NCI-H1930 (cell line): ENCODE data around the gene INTS7.
A peak's percentile ranks its signal among the peaks of the same experiment; 100 is the strongest.

Experiments used
- DNase-seq, 2 experiments: peaks; one replicate each; lab custom pipeline; 2025; lab: John Stamatoyannopoulos, UW

INTS7 gene

GRCh38 chr1:212035123-212035834 is at the start of gene INTS7, which contains the start of gene DTL:
Gene INTS7 (minus strand): TSS chr1:212035557. CDS start chr1:212035437, 120 bp downstream.
Gene DTL (plus strand): TSS chr1:212035748. CDS start chr1:212035891, 143 bp downstream.
- peak; percentile 99 for DNase-seq

GRCh38 chr1:212082765-212083406 is 47.5 kb upstream of the INTS7 start:
- no peak for DNase-seq

- no peak for DNase-seq
Observed at GRCh38 chr1:212078826-212079225, 43.5 kb upstream of the INTS7 start.

DNA sequence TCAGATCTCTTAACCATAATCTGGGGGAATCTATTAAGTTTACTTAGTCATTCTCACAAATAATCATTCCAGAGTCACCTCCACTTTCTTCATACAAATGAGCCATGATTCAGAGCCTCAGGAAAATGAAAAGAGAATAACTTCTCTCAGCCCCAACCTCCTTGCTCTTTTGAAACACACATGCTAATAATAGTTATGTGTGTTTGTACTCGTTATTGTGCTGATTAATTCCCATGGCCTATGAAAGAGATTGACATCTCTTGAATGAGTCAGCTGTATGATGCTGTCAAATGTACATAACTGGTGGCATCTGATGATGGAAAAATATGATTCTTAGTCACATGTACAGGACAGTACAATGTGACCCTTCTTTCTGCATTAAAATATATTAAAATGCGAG is 41.7 kb upstream of the INTS7 start:
- no peak for DNase-seq

GRCh38 chr1:212074856-212075255 is 39.5 kb upstream of the INTS7 start:
- DNase-seq = no peak

- no peak for DNase-seq
Observed at GRCh38 chr1:212074313-212074712, 39.0 kb upstream of the INTS7 start.

GRCh38 chr1:212073490-212073889 is 38.1 kb upstream of the INTS7 start:
- DNase-seq = no peak

DNA sequence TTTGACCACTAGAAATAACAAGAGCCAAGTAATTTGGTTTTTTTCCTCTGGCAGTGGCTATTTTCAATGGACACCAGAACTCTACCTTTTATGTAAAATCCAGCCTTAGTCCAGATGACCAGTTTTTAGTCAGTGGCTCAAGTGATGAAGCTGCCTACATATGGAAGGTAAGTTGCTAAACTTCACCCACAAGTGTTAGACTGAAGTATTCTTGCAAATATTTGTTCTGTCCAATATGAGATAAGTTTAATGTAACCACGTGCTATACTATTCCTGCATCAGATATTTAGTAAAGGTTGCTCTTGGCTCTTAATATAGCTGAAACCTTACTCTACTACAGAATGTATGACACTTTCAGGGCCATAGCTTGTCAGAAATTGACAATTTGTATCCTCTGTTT is 36.7 kb upstream of the INTS7 start:
- DNase-seq = no peak

DNA sequence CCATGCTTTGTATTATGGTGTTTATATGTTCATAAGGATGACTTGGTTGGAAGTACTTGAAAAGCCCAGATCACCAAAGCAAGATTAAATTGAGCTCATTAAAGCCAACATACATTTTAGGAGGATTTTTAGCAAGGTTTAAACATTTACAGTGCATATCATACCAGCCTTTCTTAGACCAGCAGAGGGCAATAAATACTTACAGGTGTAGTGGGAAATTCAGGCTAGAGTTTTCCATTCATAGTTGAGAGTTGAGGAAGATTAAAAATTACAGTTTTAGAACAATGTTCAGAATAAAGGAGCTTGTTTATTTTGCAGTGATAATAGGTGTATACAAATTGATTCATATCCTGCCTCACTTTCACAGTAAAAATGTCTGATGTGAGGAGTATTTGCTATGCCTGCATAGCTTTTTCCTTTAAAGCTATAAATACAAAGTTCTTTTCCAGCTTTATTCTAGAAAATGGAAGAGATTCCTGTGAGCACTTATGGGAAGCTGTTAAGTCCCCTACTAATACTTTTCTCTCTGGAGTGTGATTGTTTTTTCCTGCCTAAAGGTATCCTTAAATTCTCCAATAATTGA is 35.5 kb upstream of the INTS7 start:
- no peak for DNase-seq

- DNase-seq = no peak
Observed at GRCh38 chr1:212067787-212068186, 32.4 kb upstream of the INTS7 start.

DNA sequence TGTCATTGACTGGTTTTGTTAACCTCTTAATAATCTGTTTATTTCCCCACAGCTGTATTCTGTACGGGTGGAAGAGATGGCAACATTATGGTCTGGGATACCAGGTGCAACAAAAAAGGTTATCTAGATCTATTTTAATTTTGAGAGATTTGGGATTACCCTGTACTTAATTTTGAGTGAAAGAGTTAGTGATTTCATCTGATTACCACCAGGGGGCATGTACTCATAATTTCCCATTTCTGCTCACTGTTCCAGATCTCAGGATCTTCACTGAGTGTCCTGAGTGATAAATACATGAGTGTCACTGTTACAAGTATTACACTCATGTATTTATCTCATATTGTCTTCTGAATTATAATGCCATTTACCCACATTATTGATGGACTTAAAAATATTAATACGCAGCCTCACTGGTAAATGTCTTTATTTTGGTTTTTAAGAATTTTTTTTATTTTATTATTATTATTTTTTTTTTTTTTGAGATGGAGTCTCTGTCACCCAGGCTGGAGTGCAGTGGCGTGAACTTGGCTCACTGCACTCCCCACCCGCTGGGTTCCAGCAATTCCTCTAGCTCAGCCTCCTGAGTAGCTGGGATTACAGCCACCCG is 27.6 kb upstream of the INTS7 start:
- DNase-seq = no peak

GRCh38 chr1:212060632-212061472 is 25.5 kb upstream of the INTS7 start:
- no peak for DNase-seq

DNA sequence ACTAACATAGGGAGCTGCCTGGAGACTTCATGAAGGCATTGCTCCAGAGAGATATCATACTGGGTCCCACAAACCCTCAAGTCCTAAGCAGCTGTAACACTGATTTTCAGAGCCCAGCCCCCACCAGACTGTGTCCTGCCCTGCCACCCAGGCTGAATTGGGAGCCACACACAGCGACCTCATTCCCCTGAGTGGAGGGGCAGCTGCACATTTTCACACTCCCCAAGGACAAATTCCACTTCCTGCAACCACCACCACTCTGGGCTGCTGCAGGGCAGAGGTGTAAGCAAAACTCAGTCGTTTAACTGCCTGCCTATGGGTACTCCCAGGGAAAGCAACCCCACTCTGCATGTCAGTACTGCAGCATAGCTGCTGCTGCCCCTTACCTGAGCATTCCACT is 20.0 kb upstream of the INTS7 start:
- no peak for DNase-seq

DNA sequence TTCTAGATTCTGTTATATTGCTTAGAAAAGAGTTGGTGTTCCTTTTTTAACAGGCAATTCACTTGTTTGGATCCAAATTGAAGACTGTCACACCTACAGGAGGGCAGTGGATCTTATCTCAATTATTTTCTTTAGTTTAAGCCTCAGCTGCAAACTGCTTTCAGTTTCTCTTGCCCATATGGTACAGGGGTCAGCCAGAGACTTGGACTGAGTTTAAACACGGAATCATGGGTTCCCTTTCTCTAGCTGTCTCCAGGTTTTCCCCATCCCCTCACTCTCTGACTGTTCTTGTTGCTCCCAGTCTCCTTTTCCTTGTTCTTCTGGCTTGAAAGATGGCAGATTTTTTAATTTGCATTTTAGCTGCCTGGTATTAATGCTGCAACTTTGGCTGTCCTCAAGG is 18.6 kb upstream of the INTS7 start:
- no peak for DNase-seq

DNA sequence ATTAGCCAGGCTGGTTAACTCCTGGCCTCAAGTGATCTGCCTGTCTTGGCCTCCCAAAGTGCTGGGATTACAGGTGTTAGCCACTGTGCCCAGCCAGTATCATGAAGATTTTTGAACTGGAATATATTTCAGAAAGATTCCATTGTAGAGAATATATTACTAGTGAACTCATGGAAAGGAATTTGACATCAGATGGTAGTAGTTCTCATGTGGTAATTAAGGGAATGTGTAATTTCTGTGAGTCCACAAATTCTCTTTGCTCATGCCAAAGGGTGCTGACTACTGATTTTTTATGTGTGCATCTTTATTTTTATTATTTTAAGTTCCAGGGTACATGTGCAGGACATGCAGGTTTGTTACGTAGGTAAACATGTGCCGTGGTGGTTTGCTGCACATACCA is 10.6 kb upstream of the INTS7 start:
- no peak for DNase-seq

DNA sequence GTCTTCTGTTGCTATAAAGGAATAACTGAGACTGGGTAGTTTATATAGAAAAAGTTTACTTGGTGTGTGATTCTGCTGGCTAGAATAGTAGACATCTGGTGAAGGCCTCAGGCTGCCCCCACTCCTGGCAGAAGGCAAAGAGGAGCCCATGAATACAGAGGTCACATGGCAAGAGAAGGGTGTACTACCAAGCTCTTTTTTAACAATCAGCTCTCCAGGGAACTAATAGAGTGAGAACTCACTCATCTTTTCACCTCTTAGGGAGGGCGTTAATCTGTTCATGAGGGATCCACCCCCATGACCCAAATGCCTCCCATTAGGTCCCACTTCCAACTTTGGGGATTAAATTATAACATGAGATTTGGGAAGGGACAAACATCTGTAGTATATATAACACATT is 9.5 kb upstream of the INTS7 start:
- DNase-seq = no peak

GRCh38 chr1:212042436-212042835 is 7.1 kb upstream of the INTS7 start:
- DNase-seq = no peak

DNA sequence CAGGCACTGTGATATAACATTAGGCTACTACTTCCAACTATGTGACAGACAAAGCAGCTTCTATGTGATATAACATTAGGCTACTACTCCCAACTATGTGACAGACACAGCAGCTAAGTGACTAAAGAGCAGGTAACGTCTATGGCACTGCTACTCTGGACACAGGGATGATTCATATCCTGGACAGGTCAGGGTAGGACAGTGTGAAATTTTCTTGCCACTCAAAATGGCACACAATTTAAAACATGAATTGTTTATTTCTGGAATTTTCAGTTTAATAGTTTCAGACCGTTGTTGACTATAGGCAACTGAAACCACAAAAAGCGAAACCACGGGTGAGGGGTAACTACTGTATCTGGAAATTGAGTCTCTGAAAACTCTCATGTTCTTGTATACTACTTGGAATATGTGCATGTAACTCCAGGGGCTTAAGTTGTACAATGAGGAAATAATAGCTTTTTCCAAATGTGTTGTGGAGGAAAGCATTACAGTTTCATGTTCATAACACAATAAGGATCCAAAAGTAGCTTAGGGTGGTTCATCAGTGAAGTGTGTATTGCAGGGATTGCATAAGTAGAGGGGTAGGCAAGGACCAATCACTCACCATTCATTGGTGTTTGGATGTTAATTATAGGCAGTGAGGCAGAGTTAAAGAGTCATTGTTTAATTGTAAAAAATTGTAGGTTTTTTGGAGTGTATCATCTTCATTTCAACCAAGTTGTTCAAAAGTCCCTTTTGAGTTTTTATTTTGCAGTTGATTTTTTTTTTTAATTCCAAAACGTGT is 5.5 kb upstream of the INTS7 start:
- DNase-seq = no peak

GRCh38 chr1:212039622-212040021 is 4.3 kb upstream of the INTS7 start:
- no peak for DNase-seq

DNA sequence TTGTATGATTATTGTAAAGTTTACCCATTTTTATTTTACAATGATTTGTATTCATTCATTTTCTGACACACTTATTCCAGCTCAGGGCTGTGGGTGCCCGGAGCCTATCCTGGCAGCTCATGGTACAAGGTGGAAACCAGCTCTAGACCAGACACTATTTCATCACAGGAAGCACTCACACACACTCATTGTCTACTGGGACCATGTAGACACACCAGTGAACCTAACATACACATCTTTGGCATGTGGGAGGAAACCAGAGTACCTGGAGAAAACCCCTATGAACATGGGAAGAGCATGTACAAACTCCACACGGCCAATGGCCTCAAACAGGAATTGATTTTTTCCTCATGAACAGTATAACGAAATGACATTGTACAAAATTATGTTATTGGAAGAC is 2.5 kb upstream of the INTS7 start:
- DNase-seq = no peak
